ENCODE data around the gene PLPPR2.
"Not testable (repeated sequence)": the region's sequence is repeated elsewhere in the genome, so short reads cannot be mapped to it uniquely, and the experiment has no call there.

PLPPR2 gene

DNA sequence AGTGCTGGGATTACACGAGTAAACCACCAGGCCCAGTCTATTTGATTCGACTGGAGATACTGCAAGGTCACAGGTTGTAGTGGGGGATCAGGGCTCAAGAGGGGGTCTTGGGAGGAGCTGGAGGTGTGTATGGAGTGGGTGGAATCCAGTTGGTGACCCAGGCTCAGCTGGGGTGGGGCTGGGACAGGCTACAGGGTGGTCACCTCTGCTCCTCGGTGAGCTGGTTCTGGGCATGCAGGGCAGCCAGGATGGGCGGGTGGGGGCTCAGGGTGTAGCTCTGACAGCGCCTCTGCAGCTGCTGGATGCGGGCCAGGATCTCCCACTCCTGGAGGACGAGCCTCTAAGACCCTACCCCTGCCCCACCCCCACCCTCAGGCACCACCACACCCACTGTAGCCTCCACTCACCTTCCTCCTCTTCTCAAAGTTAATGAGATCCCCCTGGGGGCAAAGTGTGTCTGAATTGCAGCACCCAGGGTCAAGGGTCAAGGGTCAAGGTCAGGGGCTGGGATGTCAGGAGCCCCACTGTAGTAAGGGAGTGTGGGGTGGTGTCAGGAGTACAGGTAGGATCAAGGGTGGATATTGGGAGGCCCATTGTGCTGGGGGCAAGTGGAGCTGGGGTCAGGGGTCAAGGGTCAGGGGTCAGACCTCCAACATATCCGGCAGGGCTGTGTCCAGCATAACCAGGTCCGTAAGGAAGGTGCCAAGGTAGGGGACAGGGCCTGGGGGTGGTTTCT is 46.7 kb downstream of the PLPPR2 start:
- DNase-seq: no peak

DNA sequence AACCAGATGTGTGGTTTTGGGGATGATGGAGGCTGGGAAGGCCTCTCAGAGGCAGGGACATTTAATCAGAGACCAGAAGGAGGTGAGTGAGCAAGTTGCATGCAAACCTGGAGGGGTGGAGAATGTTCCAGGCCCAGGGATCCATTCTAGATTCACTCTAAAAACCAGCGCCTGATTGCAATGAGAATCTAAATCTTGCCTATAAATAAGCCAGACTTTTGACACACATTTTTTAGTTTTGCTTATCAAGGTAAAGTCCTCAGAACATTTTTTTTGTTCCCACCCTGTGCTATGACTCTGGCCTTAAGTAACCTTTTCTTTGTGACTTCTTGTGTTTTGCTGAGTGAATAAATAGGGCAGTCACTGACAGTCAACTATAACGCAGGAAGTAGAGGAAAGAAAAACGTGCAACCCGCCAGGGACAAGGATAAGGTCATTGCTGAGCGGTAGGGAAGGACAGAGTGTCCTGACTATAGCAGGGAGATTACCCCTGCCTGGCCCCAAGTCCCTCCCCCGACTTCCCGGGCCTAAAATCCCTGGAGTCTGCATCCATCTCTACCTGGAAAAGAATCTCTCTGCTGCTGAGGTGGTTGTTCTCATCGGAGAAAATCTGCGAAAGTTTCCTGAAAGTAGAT is 49.5 kb downstream of the PLPPR2 start:
- no peak for DNase-seq

DNA sequence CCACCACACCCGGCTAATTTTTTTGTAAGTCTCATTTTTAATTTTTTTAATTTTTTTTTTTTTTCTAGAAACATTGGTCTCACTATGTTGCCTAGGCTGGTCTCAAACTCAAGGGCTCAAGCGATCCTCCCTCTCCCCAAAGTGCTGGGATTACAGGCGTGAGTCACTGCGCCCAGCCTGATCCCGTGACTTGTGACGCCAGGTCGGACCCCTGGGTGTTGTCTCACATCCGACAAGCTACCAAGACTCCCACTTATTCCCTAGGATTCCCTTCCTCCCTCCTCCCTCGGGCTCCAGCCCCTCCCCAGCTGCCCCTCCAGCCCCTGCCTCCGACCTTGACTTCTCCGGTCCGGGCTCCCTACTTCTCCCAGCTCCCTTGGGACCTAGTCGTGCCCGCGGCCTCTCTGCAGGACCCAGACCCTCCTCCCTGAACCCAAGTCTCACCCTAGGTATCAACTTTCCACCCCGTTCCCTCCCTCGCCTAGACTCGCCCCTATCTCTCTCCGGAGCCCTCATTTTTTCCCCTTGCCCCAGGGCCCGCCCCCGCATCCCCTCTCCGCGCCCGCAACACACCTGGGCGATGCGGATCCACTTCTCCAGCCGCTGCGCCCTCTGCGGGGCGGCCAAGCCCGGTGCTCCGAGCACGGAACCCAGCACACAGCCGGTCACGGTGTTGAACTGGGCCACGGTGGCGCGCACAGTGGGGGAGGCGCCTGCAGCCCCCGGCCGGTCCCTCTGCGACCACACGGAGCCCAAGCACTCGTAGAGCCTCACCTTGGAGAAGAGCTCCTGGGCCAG is 50.8 kb downstream of the PLPPR2 start:
- DNase-seq: no peak

DNA sequence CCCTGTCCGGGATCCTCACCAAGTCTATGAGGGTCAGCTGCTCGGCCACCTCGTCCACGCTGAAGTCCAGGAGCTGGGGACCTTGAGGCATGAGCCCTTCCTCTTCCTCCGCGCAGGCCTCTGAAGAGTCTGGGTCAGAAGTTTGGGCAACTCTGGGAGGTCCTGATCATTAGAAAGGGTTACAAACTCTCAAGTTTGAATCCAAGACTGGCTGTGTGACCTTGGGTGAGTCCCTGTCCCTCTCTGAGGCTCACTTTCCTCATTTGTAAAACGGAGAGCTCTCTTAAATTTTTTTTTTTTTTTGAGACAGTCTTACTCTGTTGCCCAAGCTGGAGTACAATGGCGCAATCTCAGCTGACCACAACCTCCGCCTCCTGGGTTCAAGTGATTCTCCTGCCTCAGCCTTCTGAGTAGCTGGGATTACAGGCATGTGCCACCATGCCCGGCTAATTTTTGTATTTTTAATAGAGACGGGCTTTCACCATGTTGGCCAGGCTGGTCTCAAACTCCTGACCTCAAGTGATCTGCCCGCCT is 51.5 kb downstream of the PLPPR2 start:
- DNase-seq: not testable (repeated sequence)

DNA sequence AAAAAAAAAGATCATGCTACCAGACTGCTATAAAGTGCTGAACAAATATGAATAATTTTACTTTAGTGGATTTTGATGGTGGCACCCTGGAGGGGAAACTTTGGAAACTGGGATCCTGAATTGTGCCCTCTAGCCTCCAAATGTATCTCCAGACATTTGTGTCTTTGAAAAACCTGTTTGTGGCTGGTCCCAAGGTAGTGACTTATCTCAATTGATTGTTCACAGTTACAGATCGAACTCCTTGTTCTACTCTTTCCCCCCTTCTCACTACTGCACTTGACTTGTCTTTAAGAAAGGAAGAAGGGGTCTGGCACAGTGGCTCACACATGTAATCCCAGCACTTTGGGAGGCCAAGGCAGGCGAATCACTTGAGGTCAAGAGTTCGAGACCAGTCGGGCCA is 53.4 kb downstream of the PLPPR2 start:
- no peak for DNase-seq

DNA sequence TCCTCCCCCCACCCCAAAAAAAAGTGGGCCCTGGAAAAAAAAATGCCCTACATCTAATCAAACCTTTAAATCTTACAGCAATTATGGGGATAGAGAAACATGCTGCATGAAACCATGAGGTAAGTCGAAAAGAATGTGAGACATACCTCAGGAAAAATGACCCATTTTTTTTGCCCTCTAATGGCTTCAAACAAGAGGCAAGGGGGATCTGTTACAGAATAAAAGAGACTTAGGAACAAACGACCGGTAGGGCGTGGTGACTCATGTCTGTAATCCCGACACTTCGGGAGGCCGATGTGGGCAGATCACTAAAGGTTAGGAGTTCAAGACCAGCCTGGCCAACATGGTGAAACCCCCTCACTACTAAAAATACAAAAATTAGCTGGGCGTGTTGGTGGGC is 55.5 kb downstream of the PLPPR2 start:
- no peak for DNase-seq

DNA sequence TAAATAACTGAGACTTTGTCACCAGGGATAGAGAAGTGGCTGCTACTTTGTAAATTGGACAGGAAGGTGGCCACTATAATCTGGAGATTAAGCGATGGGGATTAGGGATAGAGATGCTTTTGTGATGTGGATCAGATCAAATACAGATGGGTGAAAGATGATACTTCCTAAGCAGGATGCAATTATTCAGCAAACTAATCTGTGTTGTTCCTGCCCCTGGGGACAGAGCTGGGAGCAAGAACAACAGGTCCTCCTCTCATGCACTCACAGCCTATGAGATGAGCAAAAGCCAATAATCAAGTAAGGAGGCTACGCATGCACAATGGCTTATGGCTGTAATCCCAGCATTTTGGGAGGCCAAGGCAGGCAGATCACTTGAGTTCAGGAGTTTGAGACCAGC is 59.3 kb downstream of the PLPPR2 start:
- DNase-seq: no peak

Data from eye (tissue), 1 donor.